T-helper 9 cell (primary cell): Measurements from ENCODE around the gene RALGPS2.
"Not testable (repeated sequence)": the region's sequence is repeated elsewhere in the genome, so short reads cannot be mapped to it uniquely, and the experiment has no call there.

Experiments used
- DNase-seq: peaks from one replicate; pipeline ENCODE4 v3.0.0-alpha.2; 2020

RALGPS2 gene

GRCh38 chr1:178784131-178784536 is 59.1 kb downstream of the RALGPS2 start:
- no peak for DNase-seq

- DNase-seq, result no peak
Observed at GRCh38 chr1:178792394-178792793, 67.3 kb downstream of the RALGPS2 start.

- DNase-seq, result no peak
Observed at GRCh38 chr1:178796013-178796412, 71.0 kb downstream of the RALGPS2 start.

DNA sequence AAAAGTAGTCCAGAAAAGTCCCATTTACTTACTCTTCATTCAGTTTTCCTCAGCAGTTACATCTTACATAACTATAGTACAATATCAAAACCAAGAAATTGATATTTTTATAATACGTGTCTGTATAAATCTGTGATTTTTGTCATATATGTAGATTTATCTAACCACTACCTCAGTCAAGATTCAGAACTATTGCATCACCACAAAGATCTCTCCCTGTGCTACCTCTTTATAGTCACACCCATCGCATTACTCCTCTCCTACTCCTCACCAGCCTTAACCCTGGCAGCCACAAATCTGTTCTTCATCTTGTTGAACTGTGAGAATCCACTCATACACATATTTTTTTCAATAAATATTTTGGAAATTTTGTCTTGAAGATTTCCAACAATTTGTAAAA is 72.5 kb downstream of the RALGPS2 start:
- no peak for DNase-seq

- DNase-seq, result no peak
Observed at GRCh38 chr1:178798232-178798861, 73.3 kb downstream of the RALGPS2 start.

GRCh38 chr1:178802873-178803272 is 77.8 kb downstream of the RALGPS2 start:
- DNase-seq, result no peak

- DNase-seq, result no peak
Observed at GRCh38 chr1:178806665-178807300, 81.7 kb downstream of the RALGPS2 start.

DNA sequence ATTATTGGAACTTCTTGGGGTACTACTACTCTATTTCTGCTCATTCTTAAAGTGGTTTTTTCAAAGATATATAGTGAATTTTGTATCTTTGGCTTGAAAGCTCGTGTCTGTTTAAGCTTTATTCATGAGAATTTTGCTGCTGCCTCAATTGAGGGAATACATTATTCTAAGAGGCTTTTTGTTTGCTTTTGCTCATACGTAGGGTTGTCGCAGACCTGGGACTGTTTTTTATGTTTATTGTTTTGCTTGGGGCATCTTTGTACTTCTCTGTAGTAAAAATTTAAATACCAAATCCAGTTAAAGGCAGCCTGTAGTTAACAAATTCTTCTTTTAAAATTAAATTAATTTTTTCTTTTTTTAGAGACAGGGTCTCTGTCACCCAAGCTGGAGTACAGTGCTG is 83.5 kb downstream of the RALGPS2 start:
- DNase-seq, result no peak

DNA sequence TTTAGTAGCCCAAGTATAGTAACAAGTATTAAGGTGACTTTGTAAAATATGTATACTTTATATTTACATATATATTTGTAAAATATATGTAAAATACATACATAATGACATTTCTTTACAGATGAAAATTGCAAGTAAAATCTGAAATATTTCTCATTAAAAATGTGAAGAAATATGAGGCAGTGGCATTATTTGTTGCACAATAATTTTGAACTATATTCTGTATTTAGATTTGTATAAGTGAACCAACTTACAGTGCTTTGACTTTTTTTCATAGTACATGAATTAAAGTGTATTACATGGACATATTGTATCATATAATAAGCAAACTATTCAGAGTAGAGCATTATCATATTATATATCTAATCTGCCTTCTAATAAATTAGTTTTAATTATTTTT is 85.5 kb downstream of the RALGPS2 start:
- no peak for DNase-seq

GRCh38 chr1:178818416-178818815 is 93.4 kb downstream of the RALGPS2 start:
- DNase-seq, result no peak

DNA sequence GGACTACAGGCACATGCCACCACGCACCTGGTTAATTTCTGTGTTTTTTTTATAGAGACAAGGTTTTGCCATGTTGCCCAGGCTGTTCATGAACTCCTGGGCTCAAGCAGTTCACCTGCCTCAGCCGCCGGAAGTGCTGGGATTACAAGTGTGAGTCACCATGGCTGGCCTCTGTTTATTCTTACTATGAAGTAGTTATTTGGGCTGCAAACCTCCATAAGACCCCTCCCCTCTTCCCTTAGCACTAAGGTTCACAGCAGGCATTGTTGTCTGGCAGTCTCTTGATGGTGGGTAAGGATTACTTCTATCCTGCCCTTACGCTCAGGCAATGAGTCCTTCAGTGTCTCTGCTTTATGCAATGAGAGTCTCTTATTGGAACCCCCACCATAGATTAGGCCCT is 94.1 kb downstream of the RALGPS2 start:
- DNase-seq, result no peak

GRCh38 chr1:178821134-178821866 is 96.3 kb downstream of the RALGPS2 start:
- no peak for DNase-seq

GRCh38 chr1:178825167-178825566 is 100.1 kb downstream of the RALGPS2 start:
- no peak for DNase-seq

DNA sequence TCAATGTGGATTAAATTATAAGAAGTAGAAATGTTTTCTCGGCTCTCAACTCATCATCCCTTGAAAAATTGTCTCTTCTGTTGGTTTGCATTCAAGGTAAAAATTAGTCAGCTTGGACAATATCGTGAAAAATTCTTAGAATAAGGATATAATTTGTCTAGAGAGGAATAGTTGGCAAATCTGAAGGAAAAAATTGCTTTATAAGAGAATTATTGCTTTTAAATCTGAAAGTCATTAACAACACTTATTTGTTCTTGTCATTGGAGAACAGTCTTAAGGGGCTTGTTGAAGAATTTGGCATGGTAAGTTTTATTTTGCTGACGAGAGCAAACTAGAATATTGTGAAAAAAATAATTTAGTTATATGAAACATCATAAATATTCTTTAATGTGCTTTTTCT is 119.4 kb downstream of the RALGPS2 start:
- no peak for DNase-seq

DNA sequence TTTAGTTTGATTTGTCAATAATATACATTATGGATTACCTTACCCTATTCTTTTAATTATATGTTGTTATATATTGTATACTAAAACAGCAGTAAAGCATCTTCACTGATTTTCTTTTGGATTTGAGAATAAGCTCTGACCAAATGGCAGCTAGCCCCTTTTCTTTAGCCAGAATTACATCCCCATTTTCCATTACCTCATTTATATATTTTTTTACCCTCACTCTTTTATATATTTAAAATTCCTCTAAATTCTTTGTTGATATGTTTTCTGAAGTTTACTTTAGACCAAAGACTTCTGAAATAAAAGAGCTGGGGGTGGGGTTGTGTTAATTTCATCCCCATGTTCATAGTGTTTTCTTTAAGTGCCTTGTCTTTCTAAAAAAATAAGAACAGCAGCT is 121.3 kb downstream of the RALGPS2 start:
- DNase-seq, result no peak

DNA sequence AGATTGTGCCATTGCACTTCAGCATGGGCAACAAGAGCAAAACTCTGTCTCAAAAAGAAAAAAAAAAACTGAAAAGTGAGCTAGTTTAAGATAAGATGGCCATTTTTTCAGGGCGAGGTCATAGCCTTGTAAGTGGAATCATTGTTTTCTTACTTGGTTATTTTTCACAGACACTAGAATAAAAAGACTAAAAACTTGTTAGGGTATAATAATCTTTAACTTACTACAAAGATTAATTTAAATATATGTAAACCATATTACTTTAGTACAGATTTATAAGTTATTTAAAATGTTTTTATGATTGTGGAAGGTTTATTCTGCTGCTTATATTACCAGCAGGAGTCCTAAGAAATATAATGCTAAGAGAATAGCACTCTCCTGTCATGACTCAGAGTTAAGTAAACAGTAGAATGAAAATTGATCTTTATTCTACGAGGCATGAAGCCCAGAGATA is 122.4 kb downstream of the RALGPS2 start:
- no peak for DNase-seq

DNA sequence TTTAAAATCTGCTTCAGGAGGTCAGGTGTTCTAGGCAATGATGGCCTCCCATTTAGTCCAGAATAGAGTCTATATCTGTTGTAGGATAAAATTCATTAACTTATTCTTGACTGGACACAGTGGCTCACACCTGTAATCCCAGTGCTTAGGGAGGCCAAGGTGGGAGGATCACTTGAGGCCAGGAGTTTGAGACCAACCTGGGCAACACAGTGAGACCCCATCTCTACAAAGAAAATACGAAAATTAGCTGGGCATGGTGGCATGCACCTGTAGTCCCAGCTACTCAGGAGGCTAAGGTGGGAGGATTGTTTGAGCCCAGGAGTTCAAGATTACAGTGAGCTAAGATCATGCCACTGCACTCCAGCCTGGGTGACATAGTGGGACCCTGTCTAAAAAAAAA is 122.9 kb downstream of the RALGPS2 start:
- DNase-seq, result not testable (repeated sequence)

GRCh38 chr1:178849918-178850317 is 124.9 kb downstream of the RALGPS2 start:
- DNase-seq, result no peak

DNA sequence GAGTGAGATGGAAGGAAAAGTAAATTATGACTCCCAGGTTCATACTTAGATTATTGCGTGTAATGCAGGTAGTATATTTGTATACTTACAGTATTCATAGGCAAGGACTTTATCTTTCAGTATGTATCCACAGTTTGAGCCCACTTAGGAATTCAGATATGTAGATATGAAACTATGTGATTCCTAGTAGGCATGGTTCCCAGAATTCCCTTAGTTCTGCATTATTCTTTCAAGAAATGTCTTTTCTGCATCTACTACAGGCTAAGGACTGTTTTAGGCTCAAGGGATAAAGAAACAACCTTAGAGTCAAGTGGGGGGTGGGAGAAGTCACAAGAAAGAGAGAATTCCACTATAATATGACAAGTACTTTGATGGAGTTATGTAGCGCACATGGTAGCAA is 132.1 kb downstream of the RALGPS2 start:
- DNase-seq, result no peak

DNA sequence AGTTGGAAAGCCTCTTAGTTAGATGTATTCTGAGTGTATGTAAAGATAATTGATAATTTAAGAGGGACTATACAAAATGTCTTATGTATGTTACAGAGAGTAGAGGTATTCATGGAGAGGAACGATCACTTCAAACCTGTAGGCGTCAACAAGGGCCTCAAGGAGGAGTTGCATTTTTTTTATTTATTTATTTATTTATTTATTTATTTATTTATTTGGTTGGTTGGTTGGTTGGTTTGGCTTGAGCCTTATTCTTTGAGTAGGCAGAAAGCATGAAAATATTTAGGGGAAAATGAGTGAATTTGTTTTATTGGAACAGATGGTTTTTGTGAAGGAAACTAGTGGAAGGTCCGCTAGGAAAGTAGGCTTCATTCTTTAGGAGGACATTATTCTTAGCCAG is 137.4 kb downstream of the RALGPS2 start:
- no peak for DNase-seq

- DNase-seq, result no peak
Observed at GRCh38 chr1:178862864-178863263, 137.8 kb downstream of the RALGPS2 start.

- no peak for DNase-seq
Observed at GRCh38 chr1:178864326-178864725, 139.3 kb downstream of the RALGPS2 start.

DNA sequence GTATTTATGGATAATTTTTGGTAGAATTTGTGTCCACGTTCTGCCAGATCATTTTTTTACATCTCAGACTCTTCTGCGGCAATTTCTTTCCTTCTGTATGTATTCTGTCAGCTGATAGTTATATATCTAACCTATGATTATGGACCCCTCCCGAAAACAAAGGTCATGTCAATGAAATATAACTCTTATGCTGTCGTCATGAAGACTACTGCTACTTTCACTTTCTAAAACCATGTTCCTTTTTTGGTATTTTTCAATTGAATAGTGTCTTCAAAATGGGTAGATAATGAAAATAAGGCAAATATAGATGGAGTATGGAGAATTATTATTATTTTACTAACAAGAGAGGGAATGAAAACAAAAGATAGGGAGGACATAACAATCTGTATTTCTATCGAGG is 142.6 kb downstream of the RALGPS2 start:
- no peak for DNase-seq

DNA sequence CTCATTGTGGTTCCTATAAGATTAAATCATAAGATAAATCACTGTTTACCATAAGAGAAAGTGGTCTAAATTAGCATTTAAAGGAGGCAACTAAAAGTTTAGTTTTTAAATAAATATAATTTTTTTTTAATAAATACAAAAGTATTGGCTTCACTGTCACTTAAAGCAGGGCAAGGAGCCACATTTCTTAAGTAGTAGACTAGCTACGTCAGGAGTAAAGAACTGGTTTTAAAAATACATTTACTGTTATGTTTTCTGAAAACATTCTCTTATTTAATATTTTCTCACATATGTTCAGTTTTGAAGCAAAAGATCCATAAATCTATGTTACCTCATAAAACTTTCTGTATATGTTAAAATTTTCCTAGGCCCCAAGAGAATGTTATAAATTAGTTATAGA is 143.7 kb downstream of the RALGPS2 start:
- no peak for DNase-seq
